PC-9 (cell line): Measurements from ENCODE around the gene HELZ2. TPM values are rescaled to one million over a fixed set of nuclear protein-coding genes. Genes with fewer than 3 reads are reported as not detected.

Experiments
- BruUV-seq: library from RNA; stranded (reverse); fragments of 400-500 nt; replicated peaks from 2 replicates; lab custom pipeline; 2021; lab: Mats Ljungman, UMichigan
- CTCF ChIA-PET: fragments of 300-600 bp; sonication (Branson Sonifier 250); formaldehyde crosslinking; loops from one replicate; lab custom pipeline; 2022; ENCODE audit warnings: antibody characterized with exemption; lab: Charles Lee
- POLR2A ChIA-PET: fragments of 300-600 bp; sonication (Branson Sonifier 250); formaldehyde crosslinking; loops from one replicate; lab custom pipeline; 2022; ENCODE audit warnings: antibody characterized with exemption; ENCODE audit not compliant: unreplicated experiment; lab: Charles Lee
- DNase-seq, 2 experiments: peaks; one replicate each; pipeline versions ENCODE4 v3.0.0 to v3.0.0-alpha.2; 2015 to 2022; ENCODE audit warnings: mixed read lengths in 1 of 2
- H2AFZ ChIP-seq: fragments of 200-600 bp; sonication (generic); 2 replicates; pipeline ENCODE4 v1.8.1; 2017; ENCODE audit warnings: antibody characterized with exemption
- H3F3A ChIP-seq: fragments of 200-600 bp; sonication (generic); 2 replicates; pipeline ENCODE4 v1.8.1; 2017; ENCODE audit warnings: antibody characterized with exemption, mild to moderate bottlenecking, low read depth; ENCODE audit not compliant: insufficient read depth
- H3K27ac ChIP-seq: fragments of 200-600 bp; sonication (generic); 2 replicates; pipeline ENCODE4 v1.6.1; 2016; ENCODE audit warnings: mixed run types
- H3K27me3 ChIP-seq: fragments of 200-600 bp; sonication (generic); 2 replicates; pipeline ENCODE4 v1.6.1; 2016; ENCODE audit warnings: low read depth, mixed run types; ENCODE audit not compliant: insufficient read depth
- H3K36me3 ChIP-seq: fragments of 200-600 bp; sonication (generic); 2 replicates; pipeline ENCODE4 v1.6.1; 2016; ENCODE audit warnings: low read depth, mixed run types
- H3K4me1 ChIP-seq: fragments of 200-600 bp; sonication (generic); replicated peaks from 2 replicates; pipeline ENCODE4 v1.6.1; 2016; ENCODE audit warnings: mixed run types; ENCODE audit not compliant: insufficient read depth
- H3K4me2 ChIP-seq: fragments of 200-600 bp; sonication (generic); 2 replicates; pipeline ENCODE4 v1.6.1; 2017; ENCODE audit warnings: mixed run types
- H3K4me3 ChIP-seq: fragments of 200-600 bp; sonication (generic); 2 replicates; pipeline ENCODE4 v1.6.1; 2016; ENCODE audit warnings: mixed run types
- H3K79me2 ChIP-seq: fragments of 200-600 bp; sonication (generic); 2 replicates; pipeline ENCODE4 v1.6.1; 2017; ENCODE audit warnings: low read depth, mixed run types
- H3K9me2 ChIP-seq: fragments of 200-600 bp; sonication (generic); 2 replicates; pipeline ENCODE4 v1.8.1; 2017; ENCODE audit warnings: mild to moderate bottlenecking; ENCODE audit not compliant: insufficient read depth
- H3K9me3 ChIP-seq: fragments of 200-600 bp; sonication (generic); 2 replicates; pipeline ENCODE4 v1.8.1; 2016; ENCODE audit warnings: low read depth; ENCODE audit not compliant: insufficient read depth
- H4K20me1 ChIP-seq: fragments of 200-600 bp; sonication (generic); 2 replicates; pipeline ENCODE4 v1.8.1; 2017; ENCODE audit not compliant: insufficient read depth
- CTCF ChIP-seq: fragments of 200-600 bp; sonication (generic); conservative IDR thresholded peaks from 2 replicates; pipeline ENCODE4 v1.6.1; 2017; ENCODE audit warnings: mixed run types, antibody characterized with exemption, mild to moderate bottlenecking, moderate library complexity
- EZH2 ChIP-seq: fragments of 200-600 bp; sonication (generic); IDR thresholded peaks from 2 replicates; pipeline ENCODE4 v1.8.0; 2017; ENCODE audit warnings: antibody characterized with exemption, low read depth
- intact Hi-C: fragments of 100-400 bp; cut with micrococcal nuclease; formaldehyde crosslinking; loops from one replicate; pipeline ENCODE4 v1.10.0; 2022; ENCODE audit not compliant: unreplicated experiment
- total RNA-seq: library from RNA; stranded (reverse); gene quantifications from 2 replicates; pipeline ENCODE4 v1.2.3, GENCODE V29; 2021

Gene HELZ2
- total RNA-seq, 1 experiment from 2014 or later = 33.7 TPM

GRCh38 chr20:63591147-63591533 lies 17.1 kb upstream of the HELZ2 start:
- no TSS peak for BruUV-seq
- H3K27ac ChIP-seq = no peak overlapping the region
- no peaks in the 10 kb centered on the region for H3K9me3 ChIP-seq
- no peak overlapping the region for H3K4me2 ChIP-seq
- intact Hi-C loops = no loop called here
- H3F3A ChIP-seq = peaks cover 15% of the 10 kb centered on the region; the same call in 1 of the 2 replicates
- H3K9me2 ChIP-seq = no peaks in the 10 kb centered on the region
- H3K4me3 ChIP-seq = no peak overlapping the region
- ChIA-PET CTCF (no interaction called here), POLR2A (no interaction called here)
- no peaks in the 10 kb centered on the region; the same call in 1 of the 2 replicates for H4K20me1 ChIP-seq
- DNase-seq = no peak
- no peak overlapping the region for H2AFZ ChIP-seq
- no peaks in the 10 kb centered on the region for H3K27me3 ChIP-seq
- no peaks in the 10 kb centered on the region for H3K36me3 ChIP-seq
- H3K79me2 ChIP-seq = no peaks in the 10 kb centered on the region
- H3K4me1 ChIP-seq = no peaks in the 10 kb centered on the region
- TF ChIP-seq CTCF (no peak), EZH2 (no peak)

GRCh38 chr20:63590218-63591146 lies 16.4 kb upstream of the HELZ2 start:
- Histone ChIP-seq H3K4me2 (no peak overlapping the region), H3K27ac (no peak overlapping the region), H3K4me3 (no peak overlapping the region), H3K9me3 (no peaks in the 10 kb centered on the region), H2AFZ (no peak overlapping the region), H3F3A (peaks cover 15% of the 10 kb centered on the region; the same call in 1 of the 2 replicates), H4K20me1 (no peaks in the 10 kb centered on the region; the same call in 1 of the 2 replicates), H3K36me3 (no peaks in the 10 kb centered on the region), H3K27me3 (no peaks in the 10 kb centered on the region), H3K79me2 (no peaks in the 10 kb centered on the region), H3K4me1 (no peaks in the 10 kb centered on the region), H3K9me2 (no peaks in the 10 kb centered on the region)
- CTCF ChIA-PET = no interaction called here
- DNase-seq = no peak
- no TSS peak for BruUV-seq
- TF ChIP-seq EZH2 (no peak), CTCF (no peak)
- POLR2A ChIA-PET = no interaction called here
- intact Hi-C loops = no loop called here

GRCh38 chr20:63589261-63590217 lies 15.5 kb upstream of the HELZ2 start:
- Histone ChIP-seq H3K79me2 (no peaks in the 10 kb centered on the region), H3K9me2 (no peaks in the 10 kb centered on the region), H3K27ac (no peak overlapping the region), H3K36me3 (no peaks in the 10 kb centered on the region), H3F3A (peaks cover 15% of the 10 kb centered on the region; the same call in 1 of the 2 replicates), H2AFZ (no peak overlapping the region), H3K27me3 (no peaks in the 10 kb centered on the region), H3K4me3 (no peak overlapping the region), H3K4me1 (no peaks in the 10 kb centered on the region), H4K20me1 (no peaks in the 10 kb centered on the region; the same call in 1 of the 2 replicates), H3K9me3 (no peaks in the 10 kb centered on the region), H3K4me2 (no peak overlapping the region)
- POLR2A ChIA-PET = no interaction called here
- intact Hi-C loops = loop anchor here (10.0 kb wide), 1 partner anchor 95 kb away; no protein-coding TSS in a partner anchor
- no peak for TF ChIP-seq CTCF
- TF ChIP-seq EZH2 = no peak
- CTCF ChIA-PET = no interaction called here
- no TSS peak for BruUV-seq
- DNase-seq = no peak
